ENCODE data around the gene PCDH9.

PCDH9 gene

DNA sequence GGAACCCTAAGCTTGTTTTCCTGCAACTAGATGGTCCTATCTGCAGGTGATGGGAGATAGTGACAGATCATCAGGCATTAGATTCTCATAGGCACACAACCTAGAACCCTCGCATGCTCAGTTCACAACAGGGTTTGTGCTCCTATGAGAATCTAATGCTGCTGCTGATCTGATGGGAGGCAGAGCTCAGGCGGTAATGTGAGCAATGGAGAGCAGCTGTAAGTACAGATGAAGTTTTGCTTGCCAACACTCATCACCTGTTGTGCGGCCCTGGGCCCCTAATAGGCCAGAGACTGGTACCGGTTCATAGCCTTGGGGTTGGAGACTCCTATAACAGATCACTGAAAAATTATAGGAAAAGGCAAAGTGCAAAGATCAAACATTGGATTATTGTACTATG, 267.2 kb downstream of the PCDH9 start:
- TF ChIP-seq POLR2AphosphoS5 (IDR thresholded peaks at IDR 0.05; ENCODE audit: low read depth, low read length) (no peak), SIN3A (IDR thresholded peaks at IDR 0.05; ENCODE audit: borderline replicate concordance, insufficient read depth, low read length) (no peak), FOXP2 (optimal IDR thresholded peaks at IDR 0.05; ENCODE audit: borderline replicate concordance, extremely low read depth, extremely low read length, insufficient read depth) (no peak), TAF1 (IDR thresholded peaks at IDR 0.05; ENCODE audit: borderline replicate concordance, insufficient read depth, low read length) (no peak)
- TF ChIP-seq, protein P1, sequence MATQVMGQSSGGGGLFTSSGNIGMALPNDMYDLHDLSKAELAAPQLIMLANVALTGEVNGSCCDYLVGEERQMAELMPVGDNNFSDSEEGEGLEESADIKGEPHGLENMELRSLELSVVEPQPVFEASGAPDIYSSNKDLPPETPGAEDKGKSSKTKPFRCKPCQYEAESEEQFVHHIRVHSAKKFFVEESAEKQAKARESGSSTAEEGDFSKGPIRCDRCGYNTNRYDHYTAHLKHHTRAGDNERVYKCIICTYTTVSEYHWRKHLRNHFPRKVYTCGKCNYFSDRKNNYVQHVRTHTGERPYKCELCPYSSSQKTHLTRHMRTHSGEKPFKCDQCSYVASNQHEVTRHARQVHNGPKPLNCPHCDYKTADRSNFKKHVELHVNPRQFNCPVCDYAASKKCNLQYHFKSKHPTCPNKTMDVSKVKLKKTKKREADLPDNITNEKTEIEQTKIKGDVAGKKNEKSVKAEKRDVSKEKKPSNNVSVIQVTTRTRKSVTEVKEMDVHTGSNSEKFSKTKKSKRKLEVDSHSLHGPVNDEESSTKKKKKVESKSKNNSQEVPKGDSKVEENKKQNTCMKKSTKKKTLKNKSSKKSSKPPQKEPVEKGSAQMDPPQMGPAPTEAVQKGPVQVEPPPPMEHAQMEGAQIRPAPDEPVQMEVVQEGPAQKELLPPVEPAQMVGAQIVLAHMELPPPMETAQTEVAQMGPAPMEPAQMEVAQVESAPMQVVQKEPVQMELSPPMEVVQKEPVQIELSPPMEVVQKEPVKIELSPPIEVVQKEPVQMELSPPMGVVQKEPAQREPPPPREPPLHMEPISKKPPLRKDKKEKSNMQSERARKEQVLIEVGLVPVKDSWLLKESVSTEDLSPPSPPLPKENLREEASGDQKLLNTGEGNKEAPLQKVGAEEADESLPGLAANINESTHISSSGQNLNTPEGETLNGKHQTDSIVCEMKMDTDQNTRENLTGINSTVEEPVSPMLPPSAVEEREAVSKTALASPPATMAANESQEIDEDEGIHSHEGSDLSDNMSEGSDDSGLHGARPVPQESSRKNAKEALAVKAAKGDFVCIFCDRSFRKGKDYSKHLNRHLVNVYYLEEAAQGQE (IDR thresholded peaks at IDR 0.05; ENCODE audit: insufficient read depth in 1 of 2, low read depth in 2 of 2, low read length in 2 of 2): no peak

- TF ChIP-seq SIN3A (IDR thresholded peaks at IDR 0.05; ENCODE audit: borderline replicate concordance, insufficient read depth, low read length): no peak
- TF ChIP-seq FOXP2 (optimal IDR thresholded peaks at IDR 0.05; ENCODE audit: borderline replicate concordance, extremely low read depth, extremely low read length, insufficient read depth): no peak
- TF ChIP-seq, protein P1 (IDR thresholded peaks at IDR 0.05; ENCODE audit: insufficient read depth in 1 of 2, low read depth in 2 of 2, low read length in 2 of 2): no peak
- TF ChIP-seq TAF1 (IDR thresholded peaks at IDR 0.05; ENCODE audit: borderline replicate concordance, insufficient read depth, low read length): no peak
- TF ChIP-seq POLR2AphosphoS5 (IDR thresholded peaks at IDR 0.05; ENCODE audit: low read depth, low read length): no peak
Measured at GRCh38 chr13:66958611-66959010, 271.5 kb downstream of the PCDH9 start.

GRCh38 chr13:66952507-66952906, 277.6 kb downstream of the PCDH9 start:
- TF ChIP-seq, protein P1 (IDR thresholded peaks at IDR 0.05; ENCODE audit: insufficient read depth in 1 of 2, low read depth in 2 of 2, low read length in 2 of 2): no peak
- TF ChIP-seq FOXP2 (optimal IDR thresholded peaks at IDR 0.05; ENCODE audit: borderline replicate concordance, extremely low read depth, extremely low read length, insufficient read depth): no peak
- TF ChIP-seq SIN3A (IDR thresholded peaks at IDR 0.05; ENCODE audit: borderline replicate concordance, insufficient read depth, low read length): no peak
- no peak for TF ChIP-seq TAF1 (IDR thresholded peaks at IDR 0.05; ENCODE audit: borderline replicate concordance, insufficient read depth, low read length)
- TF ChIP-seq POLR2AphosphoS5 (IDR thresholded peaks at IDR 0.05; ENCODE audit: low read depth, low read length): no peak

- TF ChIP-seq POLR2AphosphoS5 (IDR thresholded peaks at IDR 0.05; ENCODE audit: low read depth, low read length) (no peak), SIN3A (IDR thresholded peaks at IDR 0.05; ENCODE audit: borderline replicate concordance, insufficient read depth, low read length) (no peak), TAF1 (IDR thresholded peaks at IDR 0.05; ENCODE audit: borderline replicate concordance, insufficient read depth, low read length) (no peak), FOXP2 (optimal IDR thresholded peaks at IDR 0.05; ENCODE audit: borderline replicate concordance, extremely low read depth, extremely low read length, insufficient read depth) (no peak)
- TF ChIP-seq, protein P1 (IDR thresholded peaks at IDR 0.05; ENCODE audit: insufficient read depth in 1 of 2, low read depth in 2 of 2, low read length in 2 of 2): no peak
Measured at GRCh38 chr13:66951426-66951825, 278.7 kb downstream of the PCDH9 start.

GRCh38 chr13:66950666-66951065, 279.5 kb downstream of the PCDH9 start:
- TF ChIP-seq FOXP2 (optimal IDR thresholded peaks at IDR 0.05; ENCODE audit: borderline replicate concordance, extremely low read depth, extremely low read length, insufficient read depth) (no peak), POLR2AphosphoS5 (IDR thresholded peaks at IDR 0.05; ENCODE audit: low read depth, low read length) (no peak), TAF1 (IDR thresholded peaks at IDR 0.05; ENCODE audit: borderline replicate concordance, insufficient read depth, low read length) (no peak), SIN3A (IDR thresholded peaks at IDR 0.05; ENCODE audit: borderline replicate concordance, insufficient read depth, low read length) (no peak)
- TF ChIP-seq, protein P1 (IDR thresholded peaks at IDR 0.05; ENCODE audit: insufficient read depth in 1 of 2, low read depth in 2 of 2, low read length in 2 of 2): no peak
